ENCODE data around the gene MGAT4A. TPM values are rescaled to one million over a fixed set of nuclear protein-coding genes. Genes with fewer than 3 reads are reported as not detected.

The MGAT4A gene
- total and polyA plus RNA-seq, 2 of the 13 experiments (the other 11 are each of a cell fraction or from before 2014, with no cell fraction given), result 47.2 to 90.9 TPM

DNA sequence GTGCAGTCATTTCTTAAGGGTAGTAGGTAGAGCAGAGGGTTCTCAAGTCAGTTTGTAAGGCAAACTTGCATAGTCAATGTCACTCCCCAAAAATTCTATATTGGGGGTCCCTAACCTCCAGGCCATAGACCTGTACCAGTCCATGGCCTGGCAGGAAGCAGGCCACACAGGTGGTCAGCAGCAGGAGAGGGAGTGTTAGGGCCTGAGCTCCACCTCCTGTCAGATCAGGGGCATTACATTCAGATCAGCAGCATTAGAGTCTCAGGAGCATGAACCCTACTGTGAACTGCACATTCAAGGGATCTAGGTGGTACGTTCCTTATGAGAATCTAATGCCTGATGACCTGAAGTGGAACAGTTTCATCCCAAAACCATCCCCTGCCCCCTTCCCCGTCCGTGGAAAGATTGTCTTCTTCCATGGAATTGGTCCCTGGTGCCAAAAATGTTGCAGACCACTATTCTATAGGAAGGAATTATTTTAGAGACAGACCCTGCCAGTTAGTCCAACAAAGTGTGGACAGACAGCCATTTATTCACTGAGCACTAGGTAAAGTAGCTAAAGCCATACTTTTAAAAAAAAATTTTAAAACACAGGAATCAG lies 129.3 kb downstream of the MGAT4A start (continued):
- TF ChIP-seq, protein P1, sequence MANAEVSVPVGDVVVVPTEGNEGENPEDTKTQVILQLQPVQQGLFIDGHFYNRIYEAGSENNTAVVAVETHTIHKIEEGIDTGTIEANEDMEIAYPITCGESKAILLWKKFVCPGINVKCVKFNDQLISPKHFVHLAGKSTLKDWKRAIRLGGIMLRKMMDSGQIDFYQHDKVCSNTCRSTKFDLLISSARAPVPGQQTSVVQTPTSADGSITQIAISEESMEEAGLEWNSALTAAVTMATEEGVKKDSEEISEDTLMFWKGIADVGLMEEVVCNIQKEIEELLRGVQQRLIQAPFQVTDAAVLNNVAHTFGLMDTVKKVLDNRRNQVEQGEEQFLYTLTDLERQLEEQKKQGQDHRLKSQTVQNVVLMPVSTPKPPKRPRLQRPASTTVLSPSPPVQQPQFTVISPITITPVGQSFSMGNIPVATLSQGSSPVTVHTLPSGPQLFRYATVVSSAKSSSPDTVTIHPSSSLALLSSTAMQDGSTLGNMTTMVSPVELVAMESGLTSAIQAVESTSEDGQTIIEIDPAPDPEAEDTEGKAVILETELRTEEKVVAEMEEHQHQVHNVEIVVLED (CRISPR knock-in tag; IDR thresholded peaks at IDR 0.05; ENCODE audit: borderline replicate concordance), result no peak
- no peak for TF ChIP-seq ZNF17 (CRISPR knock-in tag; IDR thresholded peaks at IDR 0.05)
- TF ChIP-seq ZNF615 (CRISPR knock-in tag; IDR thresholded peaks at IDR 0.05; ENCODE audit: borderline replicate concordance), result no peak
- no peak for TF ChIP-seq ZSCAN22 (CRISPR knock-in tag; IDR thresholded peaks at IDR 0.05)
- TF ChIP-seq RARA (CRISPR knock-in tag; IDR thresholded peaks at IDR 0.05), result peak; percentile 10; the same call in 1 of the 2 replicates
- no peak for TF ChIP-seq SALL2 (CRISPR knock-in tag; IDR thresholded peaks at IDR 0.05)
- TF ChIP-seq MTA1 (CRISPR knock-in tag; IDR thresholded peaks at IDR 0.05; ENCODE audit: borderline replicate concordance), result no peak
- TF ChIP-seq PAX8 (CRISPR knock-in tag; IDR thresholded peaks at IDR 0.05; ENCODE audit: borderline replicate concordance), result no peak
- TF ChIP-seq ZMYM4 (CRISPR knock-in tag; IDR thresholded peaks at IDR 0.05), result no peak
- TF ChIP-seq SPEN (CRISPR knock-in tag; IDR thresholded peaks at IDR 0.05; ENCODE audit: low read depth), result no peak
- TF ChIP-seq, protein P2, sequence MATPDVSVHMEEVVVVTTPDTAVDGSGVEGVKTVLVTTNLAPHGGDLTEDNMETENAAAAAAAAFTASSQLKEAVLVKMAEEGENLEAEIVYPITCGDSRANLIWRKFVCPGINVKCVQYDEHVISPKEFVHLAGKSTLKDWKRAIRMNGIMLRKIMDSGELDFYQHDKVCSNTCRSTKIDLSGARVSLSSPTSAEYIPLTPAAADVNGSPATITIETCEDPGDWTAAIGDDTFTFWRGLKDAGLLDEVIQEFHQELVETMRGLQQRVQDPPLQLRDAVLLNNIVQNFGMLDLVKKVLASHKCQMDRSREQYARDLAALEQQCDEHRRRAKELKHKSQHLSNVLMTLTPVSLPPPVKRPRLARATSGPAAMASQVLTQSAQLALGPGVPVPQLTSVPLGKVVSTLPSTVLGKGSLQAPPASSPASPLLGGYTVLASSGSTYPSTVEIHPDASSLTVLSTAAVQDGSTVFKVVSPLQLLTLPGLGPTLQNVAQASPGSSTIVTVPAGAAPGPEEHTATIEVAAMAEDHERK (CRISPR knock-in tag; IDR thresholded peaks at IDR 0.05; ENCODE audit: low read depth), result no peak
- TF ChIP-seq ZNF20 (CRISPR knock-in tag; IDR thresholded peaks at IDR 0.05), result no peak
- TF ChIP-seq FOXK1 (CRISPR knock-in tag; IDR thresholded peaks at IDR 0.05; ENCODE audit: borderline replicate concordance, low read depth), result peak; percentile 24; the same call in 1 of the 2 replicates
- no peak for TF ChIP-seq IKZF1 (IDR thresholded peaks at IDR 0.05)
- no peak for TF ChIP-seq IRF2 (CRISPR knock-in tag; IDR thresholded peaks at IDR 0.05)
- TF ChIP-seq CEBPB (IDR thresholded peaks at IDR 0.05; ENCODE audit: borderline replicate concordance, low read depth, low read length), result no peak
- TF ChIP-seq, protein P3, sequence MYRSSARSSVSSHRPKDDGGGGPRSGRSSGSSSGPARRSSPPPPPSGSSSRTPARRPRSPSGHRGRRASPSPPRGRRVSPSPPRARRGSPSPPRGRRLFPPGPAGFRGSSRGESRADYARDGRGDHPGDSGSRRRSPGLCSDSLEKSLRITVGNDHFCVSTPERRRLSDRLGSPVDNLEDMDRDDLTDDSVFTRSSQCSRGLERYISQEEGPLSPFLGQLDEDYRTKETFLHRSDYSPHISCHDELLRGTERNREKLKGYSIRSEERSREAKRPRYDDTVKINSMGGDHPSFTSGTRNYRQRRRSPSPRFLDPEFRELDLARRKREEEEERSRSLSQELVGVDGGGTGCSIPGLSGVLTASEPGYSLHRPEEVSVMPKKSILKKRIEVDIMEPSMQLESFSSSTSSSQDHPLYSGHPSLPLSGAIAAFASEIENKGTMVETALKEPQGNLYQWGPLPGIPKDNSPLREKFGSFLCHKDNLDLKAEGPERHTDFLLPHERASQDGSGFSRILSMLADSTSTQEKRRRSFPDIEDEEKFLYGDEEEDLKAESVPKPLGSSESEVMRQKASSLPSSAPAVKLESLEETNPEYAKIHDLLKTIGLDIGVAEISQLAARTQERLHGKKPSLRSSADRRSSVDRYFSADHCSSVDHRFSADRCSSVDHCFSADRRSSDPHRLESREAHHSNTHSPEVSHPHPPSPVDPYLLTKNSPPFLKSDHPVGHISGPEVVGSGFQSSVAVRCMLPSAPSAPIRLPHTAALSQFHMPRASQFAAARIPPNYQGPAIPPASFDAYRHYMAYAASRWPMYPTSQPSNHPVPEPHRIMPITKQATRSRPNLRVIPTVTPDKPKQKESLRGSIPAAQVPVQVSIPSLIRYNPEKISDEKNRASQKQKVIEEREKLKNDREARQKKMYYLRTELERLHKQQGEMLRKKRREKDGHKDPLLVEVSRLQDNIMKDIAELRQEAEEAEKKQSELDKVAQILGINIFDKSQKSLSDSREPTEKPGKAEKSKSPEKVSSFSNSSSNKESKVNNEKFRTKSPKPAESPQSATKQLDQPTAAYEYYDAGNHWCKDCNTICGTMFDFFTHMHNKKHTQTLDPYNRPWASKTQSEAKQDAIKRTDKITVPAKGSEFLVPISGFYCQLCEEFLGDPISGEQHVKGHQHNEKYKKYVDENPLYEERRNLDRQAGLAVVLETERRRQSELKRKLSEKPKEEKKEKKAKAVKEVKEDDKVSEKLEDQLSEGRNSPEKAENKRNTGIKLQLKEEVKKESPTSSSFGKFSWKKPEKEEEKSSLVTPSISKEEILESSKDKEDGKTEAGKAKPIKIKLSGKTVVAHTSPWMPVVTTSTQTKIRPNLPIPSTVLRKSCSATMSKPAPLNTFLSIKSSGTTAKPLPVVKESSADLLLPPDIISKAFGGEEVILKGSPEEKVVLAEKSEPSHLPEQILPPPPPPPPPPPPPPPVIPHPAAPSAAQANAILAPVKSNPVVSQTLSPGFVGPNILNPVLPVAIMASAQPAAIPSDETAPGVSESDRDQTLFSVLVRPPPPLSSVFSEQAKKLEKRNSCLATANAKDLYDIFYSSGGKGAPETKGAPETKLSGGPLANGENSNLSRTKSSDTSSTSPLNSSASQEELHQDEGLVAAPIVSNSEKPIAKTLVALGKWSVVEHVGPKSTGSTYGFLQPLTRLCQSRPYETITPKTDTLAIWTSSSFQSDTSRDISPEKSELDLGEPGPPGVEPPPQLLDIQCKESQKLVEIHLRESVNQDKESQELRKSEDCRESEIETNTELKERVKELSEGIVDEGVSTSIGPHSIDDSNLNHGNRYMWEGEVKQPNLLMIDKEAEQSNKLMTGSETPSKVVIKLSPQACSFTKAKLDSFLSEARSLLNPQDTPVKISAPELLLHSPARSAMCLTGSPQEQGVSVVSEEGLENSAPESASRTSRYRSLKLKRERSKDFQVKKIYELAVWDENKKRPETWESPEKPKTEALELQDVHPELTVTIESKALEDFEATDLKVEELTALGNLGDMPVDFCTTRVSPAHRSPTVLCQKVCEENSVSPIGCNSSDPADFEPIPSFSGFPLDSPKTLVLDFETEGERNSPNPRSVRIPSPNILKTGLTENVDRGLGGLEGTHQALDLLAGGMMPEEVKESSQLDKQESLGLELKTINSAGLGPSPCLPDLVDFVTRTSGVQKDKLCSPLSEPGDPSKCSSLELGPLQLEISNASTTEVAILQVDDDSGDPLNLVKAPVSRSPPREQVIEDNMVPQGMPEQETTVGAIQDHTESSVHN (CRISPR knock-in tag; IDR thresholded peaks at IDR 0.05), result no peak
- TF ChIP-seq NFKB2 (CRISPR knock-in tag; IDR thresholded peaks at IDR 0.05; ENCODE audit: borderline replicate concordance), result no peak
- TF ChIP-seq FOXA3 (CRISPR knock-in tag; IDR thresholded peaks at IDR 0.05), result no peak
- no peak for TF ChIP-seq HES4 (CRISPR knock-in tag; IDR thresholded peaks at IDR 0.05; ENCODE audit: borderline replicate concordance)
